ENCODE results near the gene MFSD8. TPM values are rescaled to one million over a fixed set of nuclear protein-coding genes. Genes with fewer than 3 reads are reported as not detected.
"Not testable (repeated sequence)": the region's sequence is repeated elsewhere in the genome, so short reads cannot be mapped to it uniquely, and the experiment has no call there.

Gene MFSD8
- total and polyA plus RNA-seq, 2 donors (not counting 1 experiment from before 2014, with no cell fraction given): 18.8 to 28.6 TPM

DNA sequence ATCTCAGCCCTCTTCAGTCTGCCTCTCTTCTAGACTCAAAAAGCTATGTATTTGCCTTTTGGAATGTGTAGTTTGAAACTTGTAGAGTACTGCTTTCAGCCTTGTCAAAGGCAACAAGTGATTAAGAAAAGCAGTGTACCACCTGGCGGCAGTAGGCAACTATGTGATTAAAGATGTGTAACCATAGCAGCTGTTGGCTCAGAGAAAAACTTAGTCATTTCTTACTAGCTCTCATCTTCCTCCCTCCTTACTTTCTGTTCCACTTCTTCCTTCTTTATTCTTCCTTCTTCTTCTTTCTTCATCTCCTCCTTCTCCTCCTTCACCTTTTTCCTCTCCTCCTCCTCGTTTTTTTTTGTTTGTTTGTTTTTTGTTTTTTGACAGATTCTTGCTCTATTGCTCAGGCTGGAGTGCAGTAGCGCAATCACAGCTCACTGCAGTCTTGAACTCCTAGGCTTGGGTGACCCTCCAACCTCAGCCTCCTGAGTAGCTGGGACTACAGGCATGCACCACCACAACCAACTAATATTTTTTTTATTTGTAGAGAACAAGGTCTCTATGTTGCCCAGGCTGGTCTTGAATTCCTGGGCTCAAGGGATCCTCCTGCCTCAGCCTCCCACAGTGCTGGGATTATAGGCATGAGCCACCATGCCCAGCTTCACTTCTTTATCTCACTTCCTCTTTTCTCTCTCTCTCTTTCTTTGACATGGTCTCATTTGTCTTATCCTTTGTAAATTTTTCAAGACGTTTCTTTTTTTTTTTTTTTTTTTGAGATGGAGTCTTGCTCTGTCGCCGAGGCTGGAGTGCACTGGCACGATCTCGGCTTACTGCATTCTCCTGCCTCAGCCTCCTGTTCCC is 32.8 kb upstream of the MFSD8 start:
- TF ChIP-seq EZH2 (IDR thresholded peaks at IDR 0.05; ENCODE audit: low read length, missing control alignments): no peak
- TF ChIP-seq, protein P1, sequence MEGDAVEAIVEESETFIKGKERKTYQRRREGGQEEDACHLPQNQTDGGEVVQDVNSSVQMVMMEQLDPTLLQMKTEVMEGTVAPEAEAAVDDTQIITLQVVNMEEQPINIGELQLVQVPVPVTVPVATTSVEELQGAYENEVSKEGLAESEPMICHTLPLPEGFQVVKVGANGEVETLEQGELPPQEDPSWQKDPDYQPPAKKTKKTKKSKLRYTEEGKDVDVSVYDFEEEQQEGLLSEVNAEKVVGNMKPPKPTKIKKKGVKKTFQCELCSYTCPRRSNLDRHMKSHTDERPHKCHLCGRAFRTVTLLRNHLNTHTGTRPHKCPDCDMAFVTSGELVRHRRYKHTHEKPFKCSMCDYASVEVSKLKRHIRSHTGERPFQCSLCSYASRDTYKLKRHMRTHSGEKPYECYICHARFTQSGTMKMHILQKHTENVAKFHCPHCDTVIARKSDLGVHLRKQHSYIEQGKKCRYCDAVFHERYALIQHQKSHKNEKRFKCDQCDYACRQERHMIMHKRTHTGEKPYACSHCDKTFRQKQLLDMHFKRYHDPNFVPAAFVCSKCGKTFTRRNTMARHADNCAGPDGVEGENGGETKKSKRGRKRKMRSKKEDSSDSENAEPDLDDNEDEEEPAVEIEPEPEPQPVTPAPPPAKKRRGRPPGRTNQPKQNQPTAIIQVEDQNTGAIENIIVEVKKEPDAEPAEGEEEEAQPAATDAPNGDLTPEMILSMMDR (conservative IDR thresholded peaks at IDR 0.05 in 1 of 2, IDR thresholded peaks at IDR 0.05 in 1 of 2; ENCODE audit: low read depth in 1 of 2, low read length in 2 of 2): no peak
- no peaks in the 10 kb centered on the region for H3K27me3 ChIP-seq (ENCODE audit: control insufficient read depth, insufficient read depth, low read length)
- H4K20me1 ChIP-seq (ENCODE audit: control insufficient read depth, extremely low read depth, insufficient read depth, low read length): no peaks in the 10 kb centered on the region
- DNase-seq (ENCODE audit: low read depth in 2 of 2): peak; percentile 55 to 68
- no peak overlapping the region for H3K4me3 ChIP-seq (replicated peaks in 1 of 4; ENCODE audit: control extremely low read depth in 1 of 4, insufficient read depth in 1 of 4, low read depth in 3 of 4, low read length in 4 of 4)
- no peak overlapping the region for H3K27ac ChIP-seq (ENCODE audit: insufficient read depth, low read length)
- no peaks in the 10 kb centered on the region for H3K4me1 ChIP-seq (ENCODE audit: control insufficient read depth, extremely low read depth, insufficient read depth, low read length)
- no peaks in the 10 kb centered on the region for H3K79me2 ChIP-seq (ENCODE audit: control insufficient read depth, insufficient read depth, low read length)
- H3K36me3 ChIP-seq (ENCODE audit: control insufficient read depth, insufficient read depth, low read length): no peaks in the 10 kb centered on the region
- H3K9me3 ChIP-seq (ENCODE audit: control insufficient read depth, insufficient read depth, low read depth, low read length): no peaks in the 10 kb centered on the region
- no peak overlapping the region for H3K9ac ChIP-seq (ENCODE audit: insufficient read depth, low read length)
- H3K4me2 ChIP-seq (ENCODE audit: extremely low read depth, insufficient read depth, low read length): no peak overlapping the region
- H2AFZ ChIP-seq (ENCODE audit: low read length): no peak overlapping the region

DNA sequence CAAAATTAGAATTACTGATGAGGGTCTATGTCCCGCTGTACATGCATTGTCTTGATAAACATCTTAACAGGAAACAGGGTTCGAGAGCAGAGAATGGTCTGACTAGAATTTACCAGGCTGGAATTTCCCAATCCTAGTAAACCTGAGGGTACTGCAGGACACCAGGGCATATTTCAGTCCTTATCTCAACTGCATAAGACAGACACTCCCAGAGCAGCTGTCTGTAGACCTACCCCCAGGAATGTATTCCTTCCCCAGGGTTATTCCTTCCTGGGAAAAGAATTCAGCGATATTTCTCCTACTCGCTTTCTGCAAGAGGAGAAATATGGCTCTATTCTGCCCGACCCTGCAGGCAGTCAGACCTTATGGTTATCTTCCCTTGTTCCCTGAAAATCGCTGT is 31.5 kb upstream of the MFSD8 start:
- H4K20me1 ChIP-seq (ENCODE audit: control insufficient read depth, extremely low read depth, insufficient read depth, low read length); H3K4me2 ChIP-seq (ENCODE audit: extremely low read depth, insufficient read depth, low read length); H3K36me3 ChIP-seq (ENCODE audit: control insufficient read depth, insufficient read depth, low read length); H3K9me3 ChIP-seq (ENCODE audit: control insufficient read depth, insufficient read depth, low read depth, low read length); DNase-seq (ENCODE audit: low read depth in 2 of 2); H3K4me3 ChIP-seq (replicated peaks in 1 of 4; ENCODE audit: control extremely low read depth in 1 of 4, insufficient read depth in 1 of 4, low read depth in 3 of 4, low read length in 4 of 4); H3K9ac ChIP-seq (ENCODE audit: insufficient read depth, low read length); H2AFZ ChIP-seq (ENCODE audit: low read length); H3K27ac ChIP-seq (ENCODE audit: insufficient read depth, low read length); H3K4me1 ChIP-seq (ENCODE audit: control insufficient read depth, extremely low read depth, insufficient read depth, low read length); H3K79me2 ChIP-seq (ENCODE audit: control insufficient read depth, insufficient read depth, low read length); H3K27me3 ChIP-seq (ENCODE audit: control insufficient read depth, insufficient read depth, low read length): not testable (repeated sequence)

DNA sequence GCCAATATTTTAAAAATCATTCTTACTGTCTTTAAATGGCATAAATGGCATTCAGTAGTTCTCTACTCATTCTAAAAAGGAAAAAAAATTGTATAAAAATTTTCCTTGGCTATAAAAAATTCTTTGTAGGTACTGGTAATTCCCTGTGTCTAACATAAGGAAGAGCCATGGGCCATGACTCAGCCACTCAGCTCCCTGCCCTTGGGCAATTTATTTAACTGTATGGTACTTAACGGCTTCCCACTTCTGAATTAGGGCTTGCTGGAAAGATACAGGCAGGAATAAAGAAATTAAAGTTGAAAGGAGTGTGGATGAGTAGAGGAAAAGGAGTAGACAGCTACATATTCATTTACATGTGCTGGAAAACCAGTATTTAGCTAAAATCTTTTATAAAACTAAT is 30.8 kb upstream of the MFSD8 start:
- H3K27ac ChIP-seq (ENCODE audit: insufficient read depth, low read length): no peak overlapping the region
- H4K20me1 ChIP-seq (ENCODE audit: control insufficient read depth, extremely low read depth, insufficient read depth, low read length): no peaks in the 10 kb centered on the region
- H3K79me2 ChIP-seq (ENCODE audit: control insufficient read depth, insufficient read depth, low read length): no peaks in the 10 kb centered on the region
- no peak overlapping the region for H3K4me2 ChIP-seq (ENCODE audit: extremely low read depth, insufficient read depth, low read length)
- no peaks in the 10 kb centered on the region for H3K36me3 ChIP-seq (ENCODE audit: control insufficient read depth, insufficient read depth, low read length)
- H3K4me1 ChIP-seq (ENCODE audit: control insufficient read depth, extremely low read depth, insufficient read depth, low read length): no peaks in the 10 kb centered on the region
- H3K27me3 ChIP-seq (ENCODE audit: control insufficient read depth, insufficient read depth, low read length): no peaks in the 10 kb centered on the region
- H3K9ac ChIP-seq (ENCODE audit: insufficient read depth, low read length): no peak overlapping the region
- H3K9me3 ChIP-seq (ENCODE audit: control insufficient read depth, insufficient read depth, low read depth, low read length): no peaks in the 10 kb centered on the region
- no peak overlapping the region for H2AFZ ChIP-seq (ENCODE audit: low read length)
- TF ChIP-seq, protein P1 (conservative IDR thresholded peaks at IDR 0.05 in 1 of 2, IDR thresholded peaks at IDR 0.05 in 1 of 2; ENCODE audit: low read depth in 1 of 2, low read length in 2 of 2): no peak
- no peak for TF ChIP-seq EZH2 (IDR thresholded peaks at IDR 0.05; ENCODE audit: low read length, missing control alignments)
- H3K4me3 ChIP-seq (replicated peaks in 1 of 4; ENCODE audit: control extremely low read depth in 1 of 4, insufficient read depth in 1 of 4, low read depth in 3 of 4, low read length in 4 of 4): no peak overlapping the region
- DNase-seq (ENCODE audit: low read depth in 2 of 2): peak in 1 of 2 donors; percentile 49

Measured in fibroblast of lung (primary cell).